ENCODE data around the gene PTHLH. TPM values are rescaled to one million over a fixed set of nuclear protein-coding genes. Genes with fewer than 3 reads are reported as not detected.

Gene PTHLH
- total and polyA plus RNA-seq, 12 donors = 0.11 to 0.55 (median 0.30) TPM; not detected in 6

GRCh38 chr12:28015165-28015564 is 42.6 kb upstream of the PTHLH start:
- DNase-seq = no peak
- no peaks in the 10 kb centered on the region for H3K4me1 ChIP-seq (replicated peaks in 1 of 2)
- TF ChIP-seq CTCF (IDR thresholded peaks at IDR 0.05) = no peak
- no peak for TF ChIP-seq POLR2A (IDR thresholded peaks at IDR 0.05)
- H3K27me3 ChIP-seq = no peaks in the 10 kb centered on the region
- no peak overlapping the region for H3K4me3 ChIP-seq
- intact Hi-C loops (cut with DNase I) = no loop called here
- no peaks in the 10 kb centered on the region for H3K36me3 ChIP-seq (replicated peaks in 1 of 2)
- H3K27ac ChIP-seq = no peak overlapping the region
- no peaks in the 10 kb centered on the region for H3K9me3 ChIP-seq (replicated peaks in 1 of 3)
- WGBS, 4 donors = 66 to 85% (median 75%) methylated on average over 1 of the region's 1 CpG

GRCh38 chr12:28014196-28014595 is 41.7 kb upstream of the PTHLH start:
- TF ChIP-seq POLR2A (IDR thresholded peaks at IDR 0.05) (no peak), CTCF (IDR thresholded peaks at IDR 0.05) (no peak)
- H3K4me1 ChIP-seq (replicated peaks in 1 of 2) = no peaks in the 10 kb centered on the region
- 77 to 88% (median 86%) methylated on average over 1 of the region's 1 CpG for WGBS, 4 donors
- no peak overlapping the region for H3K4me3 ChIP-seq
- DNase-seq = no peak
- H3K9me3 ChIP-seq (replicated peaks in 1 of 3) = no peaks in the 10 kb centered on the region
- no peaks in the 10 kb centered on the region for H3K27me3 ChIP-seq
- H3K36me3 ChIP-seq (replicated peaks in 1 of 2) = no peaks in the 10 kb centered on the region
- H3K27ac ChIP-seq = no peak overlapping the region
- intact Hi-C loops (cut with DNase I) = no loop called here

DNA sequence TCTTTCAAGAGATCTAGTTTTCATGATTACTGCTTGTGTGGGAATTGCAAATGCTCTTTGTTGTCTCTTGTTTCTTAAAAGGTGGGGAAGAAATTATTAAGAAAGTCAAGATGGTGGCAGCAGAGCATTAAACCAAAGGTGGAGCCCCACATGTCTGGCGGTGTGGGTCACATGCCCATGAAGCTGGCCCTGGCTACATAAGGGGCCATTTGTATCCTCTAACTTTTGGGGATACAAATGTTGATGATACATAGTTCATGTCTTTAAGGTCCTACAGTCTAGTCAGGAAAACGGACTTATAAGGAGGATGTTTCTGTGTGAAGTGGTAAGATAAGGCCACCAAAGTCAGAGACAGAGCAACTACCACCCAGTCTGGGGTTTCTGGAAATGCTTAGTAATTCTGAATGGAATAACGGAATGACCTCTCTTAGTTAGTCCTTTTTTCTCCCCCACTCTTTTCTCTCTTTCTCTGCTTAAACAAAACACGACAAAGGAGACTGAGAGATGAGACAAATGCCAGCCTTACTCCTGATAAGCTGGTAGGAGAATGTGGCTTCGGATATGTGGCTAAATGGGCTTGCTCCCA is 39.9 kb upstream of the PTHLH start:
- Histone ChIP-seq H3K4me3 (no peak overlapping the region), H3K27ac (no peak overlapping the region), H3K36me3 (replicated peaks in 1 of 2) (no peaks in the 10 kb centered on the region), H3K4me1 (replicated peaks in 1 of 2) (no peaks in the 10 kb centered on the region), H3K9me3 (replicated peaks in 1 of 3) (no peaks in the 10 kb centered on the region), H3K27me3 (no peaks in the 10 kb centered on the region)
- WGBS, 4 donors = 82 to 93% (median 87%) methylated on average over 5 of the region's 5 CpGs
- no peak for TF ChIP-seq POLR2A (IDR thresholded peaks at IDR 0.05)
- TF ChIP-seq CTCF (IDR thresholded peaks at IDR 0.05) = no peak
- DNase-seq = no peak
- intact Hi-C loops (cut with DNase I) = no loop called here

- DNase-seq = no peak
- H3K27me3 ChIP-seq = no peaks in the 10 kb centered on the region
- no peak for TF ChIP-seq CTCF (IDR thresholded peaks at IDR 0.05)
- TF ChIP-seq POLR2A (IDR thresholded peaks at IDR 0.05) = no peak
- H3K4me1 ChIP-seq (replicated peaks in 1 of 2) = no peaks in the 10 kb centered on the region
- no peaks in the 10 kb centered on the region for H3K9me3 ChIP-seq (replicated peaks in 1 of 3)
- H3K4me3 ChIP-seq = no peak overlapping the region
- H3K36me3 ChIP-seq (replicated peaks in 1 of 2) = no peaks in the 10 kb centered on the region
- intact Hi-C loops (cut with DNase I) = no loop called here
- H3K27ac ChIP-seq = no peak overlapping the region
- WGBS, 4 donors = 58 to 70% (median 63%) methylated on average over 2 of the region's 2 CpGs
Observed at GRCh38 chr12:28010036-28010435, 37.5 kb upstream of the PTHLH start.
